HUES64 (cell line): ENCODE results near the gene MASP1.

Source experiments
- H3K27ac ChIP-seq: 2 replicates; pipeline ENCODE4 v1.7.0; 2013; ENCODE audit warnings: low read depth, low read length, inconsistent platforms
- H3K27me3 ChIP-seq: 2 replicates; pipeline ENCODE4 v1.6.1; 2013; ENCODE audit warnings: mild to moderate bottlenecking, low read length; ENCODE audit not compliant: insufficient read depth
- H3K36me3 ChIP-seq: 2 replicates; pipeline ENCODE4 v1.6.1; 2013; ENCODE audit warnings: mild to moderate bottlenecking, low read length; ENCODE audit not compliant: insufficient read depth
- H3K4me1 ChIP-seq: 2 replicates; pipeline ENCODE4 v1.6.1; 2013; ENCODE audit warnings: mild to moderate bottlenecking, low read length, moderate library complexity; ENCODE audit not compliant: insufficient read depth
- H3K4me3 ChIP-seq: 2 replicates; pipeline ENCODE4 v1.5.1; 2013; ENCODE audit warnings: mild to moderate bottlenecking, low read length, moderate library complexity
- H3K9ac ChIP-seq: 2 replicates; pipeline ENCODE4 v1.6.1; 2013; ENCODE audit warnings: mild to moderate bottlenecking, low read depth, low read length
- H3K9me3 ChIP-seq: 2 replicates; pipeline ENCODE4 v1.6.1; 2013; ENCODE audit warnings: low read depth, low read length; ENCODE audit not compliant: insufficient read depth
- WGBS: fragments of 150-250, 120-280 bp; methylation state at CpG from one replicate; pipeline ENCODE4 v1.1.7; 2013; ENCODE audit warnings: missing lambda C conversion rate; 5-methylcytosine and 5-hydroxymethylcytosine counted together

Gene MASP1

DNA sequence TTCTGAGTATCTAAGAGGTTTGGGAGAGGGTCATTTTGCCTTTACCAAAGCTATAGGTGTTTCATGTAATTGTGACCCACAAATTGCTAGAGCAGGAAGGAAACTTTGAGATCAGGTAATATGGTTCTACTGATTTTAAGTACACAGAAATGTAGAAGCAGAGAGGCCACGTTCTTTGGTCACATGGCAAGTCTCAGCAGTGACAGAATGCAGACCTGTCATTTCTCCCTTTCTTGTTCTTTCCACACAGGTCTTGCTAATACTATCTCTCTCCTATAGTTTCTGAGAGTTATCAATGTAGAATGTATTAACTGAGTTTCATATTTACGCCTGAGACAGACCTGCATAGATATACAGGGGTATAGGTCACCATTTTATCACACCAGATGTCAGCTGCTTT is 105.2 kb downstream of the MASP1 start:
- no peaks in the 10 kb centered on the region for H3K9me3 ChIP-seq
- WGBS = 80% methylated on average over 2 of the region's 2 CpGs
- no peaks in the 10 kb centered on the region for H3K27me3 ChIP-seq
- H3K36me3 ChIP-seq = no peaks in the 10 kb centered on the region
- H3K9ac ChIP-seq = no peak overlapping the region
- peaks cover 59% of the 10 kb centered on the region for H3K4me1 ChIP-seq
- H3K4me3 ChIP-seq = no peak overlapping the region
- H3K27ac ChIP-seq = peak overlapping the region; percentile 97

DNA sequence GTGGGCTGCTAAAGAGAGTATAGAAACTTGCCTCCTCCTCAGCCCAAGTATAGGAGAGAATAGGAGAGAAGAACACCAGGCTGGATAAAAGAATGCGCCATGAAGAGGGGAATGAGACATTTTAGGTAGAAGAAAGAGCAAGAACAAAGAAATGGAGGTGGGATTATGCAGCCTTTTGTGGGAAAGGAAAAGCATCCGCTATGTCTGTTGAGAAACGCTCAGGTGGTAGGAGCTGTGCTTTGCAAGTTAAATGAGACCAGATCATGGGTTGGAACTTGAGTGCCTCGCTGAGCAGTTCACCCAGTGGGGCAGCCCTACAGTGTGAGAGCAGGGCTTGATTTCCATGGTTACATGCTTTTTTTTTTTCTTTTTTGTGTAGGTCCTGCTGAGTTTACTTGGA is 105.8 kb downstream of the MASP1 start:
- Histone ChIP-seq H3K9ac (peak overlapping the region; percentile 53), H3K36me3 (no peaks in the 10 kb centered on the region), H3K27me3 (no peaks in the 10 kb centered on the region), H3K9me3 (no peaks in the 10 kb centered on the region), H3K27ac (peak overlapping the region; percentile 97), H3K4me3 (peak overlapping the region; percentile 24), H3K4me1 (peaks cover 62% of the 10 kb centered on the region)
- 11% methylated on average over 4 of the region's 4 CpGs for WGBS
